ENCODE measurements around the gene PPIH.

GRCh38 chr1:42657981-42658876 lies at the start of gene PPIH:
- peak; percentile 42 for TF ChIP-seq CTCF (CRISPR knock-in tag; IDR thresholded peaks at IDR 0.05)
- TF ChIP-seq MBNL3 (CRISPR knock-in tag; conservative IDR thresholded peaks at IDR 0.05): no peak
- TF ChIP-seq JUNB (CRISPR knock-in tag; IDR thresholded peaks at IDR 0.05; ENCODE audit: borderline replicate concordance): no peak
- no peak for TF ChIP-seq JUN (CRISPR knock-in tag; IDR thresholded peaks at IDR 0.05)
- TF ChIP-seq SP1 (IDR thresholded peaks at IDR 0.05): no peak
- peak; percentile 90 for TF ChIP-seq SP1 (CRISPR knock-in tag; IDR thresholded peaks at IDR 0.05)
- TF ChIP-seq FOSL2 (CRISPR knock-in tag; IDR thresholded peaks at IDR 0.05): peak; percentile 51; the same call in 1 of the 2 replicates
- no peak for TF ChIP-seq EZH2 (conservative IDR thresholded peaks at IDR 0.05; ENCODE audit: low read depth, low read length)
- TF ChIP-seq NFRKB (IDR thresholded peaks at IDR 0.05): no peak
- 0 out of 2 replicates have a peak, but pooled peaks have one; percentile 12 for TF ChIP-seq PPARG (CRISPR knock-in tag; conservative IDR thresholded peaks at IDR 0.05)
- no peak for TF ChIP-seq MAFK (conservative IDR thresholded peaks at IDR 0.05 in 1 of 2, IDR thresholded peaks at IDR 0.05 in 1 of 2; ENCODE audit: low read length in 2 of 2)
- TF ChIP-seq GATAD1 (CRISPR knock-in tag; IDR thresholded peaks at IDR 0.05): peak; percentile 97
- peak; percentile 20; the same call in 1 of the 2 replicates for TF ChIP-seq PBX2 (CRISPR knock-in tag; IDR thresholded peaks at IDR 0.05)
- peak; percentile 90 for TF ChIP-seq ETV5 (CRISPR knock-in tag; IDR thresholded peaks at IDR 0.05; ENCODE audit: borderline replicate concordance)
- TF ChIP-seq ATF3 (CRISPR knock-in tag; IDR thresholded peaks at IDR 0.05): no peak
